Stomach (tissue), 4 donors: ENCODE data around the gene ACTL7A.

Experiments
- POLR2A ChIP-seq, 4 donors: fragments of 450-650 bp; IDR thresholded peaks; one replicate each; pipeline ENCODE4 v1.6.1; 2016; ENCODE audit warnings: antibody characterized with exemption in 4 of 4, control low read depth in 2 of 4, mild to moderate bottlenecking in 1 of 4, moderate library complexity in 1 of 4
- TF ChIP-seq, protein P1 (sequence below), 7 experiments: fragments of 450-650 bp in 4 of 7; fragments of 200-600 bp in 3 of 7; sonication (generic) in 3 of 7; IDR thresholded peaks; one replicate each; pipeline ENCODE4 v1.5.1; 2016 to 2019; ENCODE audit warnings: antibody characterized with exemption in 7 of 7, control low read depth in 2 of 7, mild to moderate bottlenecking in 1 of 7

DNA sequence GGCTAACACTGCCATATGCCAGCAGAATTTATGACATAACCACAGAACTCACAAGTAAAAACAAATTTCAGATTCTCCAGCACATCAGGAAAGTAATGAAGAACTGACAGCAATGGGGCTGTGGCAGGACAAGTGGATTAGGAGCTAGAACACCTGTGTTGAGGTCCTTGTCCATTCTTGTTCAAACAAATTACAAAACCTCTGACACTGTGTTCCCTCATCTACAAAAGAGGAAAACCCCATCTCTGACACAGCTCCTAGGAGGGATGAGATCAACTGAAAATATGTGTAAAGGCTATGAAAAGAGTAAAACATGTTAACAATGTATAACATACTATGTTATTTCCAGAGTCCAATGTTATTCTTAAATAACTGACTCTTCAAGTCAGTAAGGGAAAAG is 48.3 kb downstream of the ACTL7A start:
- TF ChIP-seq POLR2A (IDR thresholded peaks at IDR 0.05) = no peak
- TF ChIP-seq, protein P1, sequence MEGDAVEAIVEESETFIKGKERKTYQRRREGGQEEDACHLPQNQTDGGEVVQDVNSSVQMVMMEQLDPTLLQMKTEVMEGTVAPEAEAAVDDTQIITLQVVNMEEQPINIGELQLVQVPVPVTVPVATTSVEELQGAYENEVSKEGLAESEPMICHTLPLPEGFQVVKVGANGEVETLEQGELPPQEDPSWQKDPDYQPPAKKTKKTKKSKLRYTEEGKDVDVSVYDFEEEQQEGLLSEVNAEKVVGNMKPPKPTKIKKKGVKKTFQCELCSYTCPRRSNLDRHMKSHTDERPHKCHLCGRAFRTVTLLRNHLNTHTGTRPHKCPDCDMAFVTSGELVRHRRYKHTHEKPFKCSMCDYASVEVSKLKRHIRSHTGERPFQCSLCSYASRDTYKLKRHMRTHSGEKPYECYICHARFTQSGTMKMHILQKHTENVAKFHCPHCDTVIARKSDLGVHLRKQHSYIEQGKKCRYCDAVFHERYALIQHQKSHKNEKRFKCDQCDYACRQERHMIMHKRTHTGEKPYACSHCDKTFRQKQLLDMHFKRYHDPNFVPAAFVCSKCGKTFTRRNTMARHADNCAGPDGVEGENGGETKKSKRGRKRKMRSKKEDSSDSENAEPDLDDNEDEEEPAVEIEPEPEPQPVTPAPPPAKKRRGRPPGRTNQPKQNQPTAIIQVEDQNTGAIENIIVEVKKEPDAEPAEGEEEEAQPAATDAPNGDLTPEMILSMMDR (IDR thresholded peaks at IDR 0.05) = no peak
